Skeletal muscle cell (primary cell): Measurements from ENCODE around the gene COL4A2.

Experiments used
- DNase-seq: peaks from one replicate; pipeline ENCODE4 v3.0.0-alpha.2; 2010; ENCODE audit warnings: low read depth
- H3K4me3 ChIP-seq: 2 replicates; pipeline ENCODE4 v1.5.1; 2011; ENCODE audit warnings: low read depth, mild to moderate bottlenecking, control low read depth, low read length, moderate library complexity

The COL4A2 gene

GRCh38 chr13:110366733-110367132 is 59.6 kb downstream of the COL4A2 start:
- no peak for DNase-seq
- no peak overlapping the region for H3K4me3 ChIP-seq

GRCh38 chr13:110367620-110368019 is 60.5 kb downstream of the COL4A2 start:
- no peak overlapping the region for H3K4me3 ChIP-seq
- no peak for DNase-seq

GRCh38 chr13:110368408-110368807 is 61.3 kb downstream of the COL4A2 start:
- H3K4me3 ChIP-seq, result no peak overlapping the region
- DNase-seq, result no peak

GRCh38 chr13:110369400-110369799 is 62.3 kb downstream of the COL4A2 start:
- H3K4me3 ChIP-seq, result no peak overlapping the region

DNA sequence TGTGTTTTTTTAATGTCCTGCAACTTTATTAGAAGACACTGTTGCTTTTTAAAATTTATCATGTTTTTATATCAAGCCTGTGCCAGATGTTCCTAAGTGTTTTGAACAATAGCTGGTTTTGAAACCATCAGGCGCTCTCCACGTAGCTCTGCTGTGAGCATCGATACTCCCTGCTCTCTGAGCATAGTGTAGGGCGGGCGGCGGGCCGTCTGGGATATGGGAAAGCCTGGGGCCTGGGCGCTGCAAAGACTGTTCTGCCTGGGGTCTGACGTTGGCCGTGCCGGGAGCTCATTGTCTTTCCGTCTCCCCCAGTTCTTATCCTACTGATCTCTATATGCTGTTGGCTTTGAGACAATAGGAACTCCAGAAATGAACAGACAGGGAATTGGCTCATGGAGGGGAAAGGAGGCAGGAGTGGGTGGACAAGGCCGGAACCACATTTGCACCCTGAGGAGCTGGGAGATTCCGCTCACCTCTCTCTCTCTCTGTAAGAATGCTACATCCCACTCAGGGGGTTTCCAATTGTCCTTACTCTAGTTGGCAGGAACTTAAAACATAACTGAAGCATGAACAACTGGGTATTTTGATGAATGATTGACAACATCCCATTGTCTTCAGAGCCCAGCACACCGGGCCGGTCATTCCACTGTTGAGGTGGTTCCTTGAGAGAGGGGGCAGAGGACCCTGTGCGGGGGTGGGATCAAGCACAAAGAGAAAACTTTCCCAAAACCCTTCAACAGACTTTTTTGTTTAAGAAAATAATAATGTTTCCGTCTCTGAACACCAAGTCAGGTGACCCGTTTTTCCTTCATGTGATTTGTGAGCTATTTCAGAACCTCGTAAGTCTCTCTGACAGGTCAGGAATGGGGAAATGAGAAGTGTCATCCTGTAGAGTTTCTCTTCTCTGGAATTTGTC is 64.7 kb downstream of the COL4A2 start:
- DNase-seq, result no peak
- no peak overlapping the region for H3K4me3 ChIP-seq

More at GRCh38 chr13:110369400-110369799, 62.3 kb downstream of the COL4A2 start:
- no peak for DNase-seq

- no peak overlapping the region for H3K4me3 ChIP-seq
- no peak for DNase-seq
These were observed 65.6 kb downstream of the COL4A2 start for GRCh38 chr13:110372676-110373075.

- H3K4me3 ChIP-seq, result no peak overlapping the region
- DNase-seq, result no peak
These were observed 66.5 kb downstream of the COL4A2 start for GRCh38 chr13:110373617-110374016.

- DNase-seq, result no peak
- no peak overlapping the region for H3K4me3 ChIP-seq
These were observed 67.6 kb downstream of the COL4A2 start for GRCh38 chr13:110374431-110375370.

GRCh38 chr13:110376120-110376519 is 69.0 kb downstream of the COL4A2 start:
- H3K4me3 ChIP-seq, result no peak overlapping the region
- DNase-seq, result no peak

DNA sequence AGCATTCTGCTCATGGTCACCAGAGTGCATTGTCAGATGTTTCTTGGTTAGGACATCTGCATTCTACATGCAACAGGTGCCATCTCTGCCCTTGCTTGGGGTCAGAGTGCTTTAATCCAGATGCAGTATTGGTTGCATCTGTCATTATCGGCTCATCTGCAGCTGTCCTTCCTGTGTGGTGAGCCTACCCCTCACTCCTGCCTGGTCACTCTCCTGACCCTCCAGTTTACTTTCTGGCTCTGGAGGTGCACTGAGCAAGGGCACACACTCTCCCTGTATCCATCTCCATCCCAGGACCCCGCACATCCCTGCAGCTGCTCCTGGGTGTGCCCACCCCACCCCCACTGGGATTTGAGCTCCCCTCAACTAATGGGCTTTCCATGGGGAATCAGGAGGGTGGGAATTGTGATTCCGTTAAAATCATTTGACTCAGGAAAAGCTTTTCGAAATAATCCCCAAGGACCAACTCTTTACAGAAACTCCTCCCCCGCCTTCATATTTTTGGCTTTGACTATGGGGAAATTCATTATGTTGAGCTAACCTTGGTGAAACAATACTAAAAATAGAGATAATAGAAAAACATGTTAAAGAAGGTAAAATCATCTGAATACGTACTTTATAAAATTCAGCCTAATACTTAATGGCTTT is 70.2 kb downstream of the COL4A2 start:
- no peak for DNase-seq

GRCh38 chr13:110377826-110378201 is 70.7 kb downstream of the COL4A2 start:
- no peak overlapping the region for H3K4me3 ChIP-seq
- no peak for DNase-seq

More for the DNA sequence above, 70.2 kb downstream of the COL4A2 start:
- H3K4me3 ChIP-seq, result no peak overlapping the region

DNA sequence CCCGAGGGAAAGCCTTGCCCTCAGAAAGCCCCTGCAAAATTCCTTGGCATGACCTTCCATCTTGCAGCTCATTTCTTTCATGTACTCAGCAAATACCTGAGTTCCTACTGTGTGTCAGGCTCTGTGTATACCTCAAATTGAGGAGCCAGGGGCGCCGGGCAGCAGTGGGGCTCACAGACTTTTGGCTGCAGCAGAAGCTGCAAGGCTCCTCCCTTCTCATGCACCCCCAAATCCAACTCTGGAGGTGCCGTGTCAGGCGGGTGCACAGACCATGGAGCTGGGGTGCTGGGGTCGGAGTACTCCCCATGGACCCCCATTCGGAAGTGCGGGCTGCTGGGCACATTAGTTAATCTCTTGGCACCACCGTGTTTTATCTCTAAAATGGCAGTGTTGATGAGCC is 72.3 kb downstream of the COL4A2 start:
- no peak overlapping the region for H3K4me3 ChIP-seq
- DNase-seq, result no peak

DNA sequence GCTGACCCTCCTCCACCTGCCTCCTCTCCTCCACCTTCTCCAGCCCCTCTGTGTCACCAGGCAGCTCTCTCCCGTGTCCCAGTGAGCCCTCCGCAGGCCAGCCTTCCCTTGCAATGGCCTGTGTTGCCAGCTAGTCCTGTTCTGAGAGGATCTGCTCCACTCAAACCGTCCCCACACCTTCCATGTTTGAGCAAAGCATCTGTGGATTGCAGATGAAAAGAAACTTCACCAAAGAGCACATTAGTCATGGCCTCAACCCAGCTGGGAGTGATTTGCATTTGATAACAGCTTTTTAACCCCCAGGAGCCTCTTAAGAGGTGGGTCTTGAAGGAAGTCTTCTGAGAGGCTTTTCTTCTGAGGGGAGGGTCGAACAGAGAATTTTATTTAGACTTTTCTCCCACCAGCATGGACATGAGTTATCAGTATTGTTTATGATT is 72.8 kb downstream of the COL4A2 start:
- H3K4me3 ChIP-seq, result no peak overlapping the region
- no peak for DNase-seq

- H3K4me3 ChIP-seq, result no peak overlapping the region
- no peak for DNase-seq
These were observed 73.4 kb downstream of the COL4A2 start for GRCh38 chr13:110380359-110381028.

GRCh38 chr13:110381029-110381360 is 73.9 kb downstream of the COL4A2 start:
- DNase-seq, result no peak
- H3K4me3 ChIP-seq, result no peak overlapping the region

DNA sequence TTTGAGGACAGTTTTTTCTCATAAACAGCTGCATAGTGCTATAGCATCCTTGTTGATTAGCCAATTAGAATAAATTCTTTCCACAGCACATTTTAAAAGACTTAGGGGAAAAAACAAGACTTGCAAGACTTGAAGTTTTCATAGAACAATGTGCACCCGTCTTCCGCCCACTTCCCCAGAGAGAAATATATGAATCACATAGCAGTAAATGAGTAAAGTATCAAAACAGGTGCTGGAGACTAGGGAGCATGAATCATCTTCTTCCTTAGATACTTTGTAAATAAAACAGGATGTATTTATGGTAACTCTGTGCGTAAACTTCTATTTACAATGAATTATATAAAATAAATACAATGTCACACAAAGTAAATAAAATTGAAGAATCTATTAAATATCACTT is 75.1 kb downstream of the COL4A2 start:
- no peak overlapping the region for H3K4me3 ChIP-seq
- no peak for DNase-seq

DNA sequence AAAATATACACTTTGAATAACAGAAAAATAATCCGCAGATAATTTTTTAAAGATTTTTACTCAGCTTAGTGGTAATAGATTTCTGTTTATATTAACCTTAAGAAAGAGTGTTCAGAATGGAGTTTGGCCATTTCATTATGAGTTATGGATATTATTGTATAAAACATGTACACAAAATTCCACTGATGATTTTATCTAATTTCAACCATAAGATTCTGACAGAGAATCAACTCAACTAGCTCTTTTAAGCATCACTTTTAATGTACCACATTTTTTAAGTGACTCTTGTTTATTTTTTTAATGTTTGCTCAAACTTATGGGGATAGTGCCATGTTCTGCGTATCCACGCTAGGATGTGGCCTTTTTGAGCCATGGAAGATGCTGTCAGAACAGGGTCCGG is 75.7 kb downstream of the COL4A2 start:
- no peak overlapping the region for H3K4me3 ChIP-seq
- DNase-seq, result no peak

- no peak for DNase-seq
- peak overlapping the region; percentile 2 for H3K4me3 ChIP-seq
These were observed 80.5 kb downstream of the COL4A2 start for GRCh38 chr13:110387451-110388107.
